ENCODE results near the gene SCAPER.

SCAPER gene

GRCh38 chr15:76333720-76334437 is 571.3 kb downstream of the SCAPER start:
- DNase-seq (ENCODE audit: low read depth): no peak
- TF ChIP-seq CTCF (IDR thresholded peaks at IDR 0.05; ENCODE audit: control insufficient read depth, extremely low read depth, insufficient read depth): peak; percentile 36; the same call in 1 of the 2 replicates

GRCh38 chr15:76333309-76333708 is 571.8 kb downstream of the SCAPER start:
- TF ChIP-seq CTCF (IDR thresholded peaks at IDR 0.05; ENCODE audit: control insufficient read depth, extremely low read depth, insufficient read depth): no peak
- DNase-seq (ENCODE audit: low read depth): no peak
- no peak overlapping the region for H3K4me3 ChIP-seq (ENCODE audit: low read depth, low read length)

More at GRCh38 chr15:76333720-76334437, 571.3 kb downstream of the SCAPER start:
- H3K4me3 ChIP-seq (ENCODE audit: low read depth, low read length): no peak overlapping the region

- DNase-seq (ENCODE audit: low read depth): no peak
- TF ChIP-seq CTCF (IDR thresholded peaks at IDR 0.05; ENCODE audit: control insufficient read depth, extremely low read depth, insufficient read depth): no peak
- no peak overlapping the region for H3K4me3 ChIP-seq (ENCODE audit: low read depth, low read length)
These were observed 572.3 kb downstream of the SCAPER start for GRCh38 chr15:76332796-76333195.

GRCh38 chr15:76330080-76330680 is 575.0 kb downstream of the SCAPER start:
- no peak for DNase-seq (ENCODE audit: low read depth)
- no peak overlapping the region for H3K4me3 ChIP-seq (ENCODE audit: low read depth, low read length)
- TF ChIP-seq CTCF (IDR thresholded peaks at IDR 0.05; ENCODE audit: control insufficient read depth, extremely low read depth, insufficient read depth): peak; percentile 32

GRCh38 chr15:76328958-76329357 is 576.2 kb downstream of the SCAPER start:
- no peak overlapping the region for H3K4me3 ChIP-seq (ENCODE audit: low read depth, low read length)

GRCh38 chr15:76328106-76328696 is 576.9 kb downstream of the SCAPER start:
- DNase-seq (ENCODE audit: low read depth): no peak
- TF ChIP-seq CTCF (IDR thresholded peaks at IDR 0.05; ENCODE audit: control insufficient read depth, extremely low read depth, insufficient read depth): no peak
- H3K4me3 ChIP-seq (ENCODE audit: low read depth, low read length): no peak overlapping the region

More at GRCh38 chr15:76328958-76329357, 576.2 kb downstream of the SCAPER start:
- DNase-seq (ENCODE audit: low read depth): no peak
- TF ChIP-seq CTCF (IDR thresholded peaks at IDR 0.05; ENCODE audit: control insufficient read depth, extremely low read depth, insufficient read depth): no peak
